Mesenteric fat pad (tissue), 1 donor: ENCODE results near the gene NCKAP5. TPM values are rescaled to one million over a fixed set of nuclear protein-coding genes. Genes with fewer than 3 reads are reported as not detected.

Experiments
- DNase-seq: peaks from one replicate; pipeline ENCODE4 v3.0.0-alpha.2; 2020; ENCODE audit warnings: low spot score
- total RNA-seq: library from RNA; stranded (reverse); fragmentation: NEBNext Ultra II Directional; extraction: Animal tissue kit (Norgen Biotek cat#: 25700); gene quantifications from one replicate; pipeline ENCODE4 v1.2.1, GENCODE V29; 2021
- donor health status: DM: yes; HTN: yes; CAD: no.

NCKAP5 gene
- total RNA-seq, 1 donor from 2014 or later: 1.7 TPM

DNA sequence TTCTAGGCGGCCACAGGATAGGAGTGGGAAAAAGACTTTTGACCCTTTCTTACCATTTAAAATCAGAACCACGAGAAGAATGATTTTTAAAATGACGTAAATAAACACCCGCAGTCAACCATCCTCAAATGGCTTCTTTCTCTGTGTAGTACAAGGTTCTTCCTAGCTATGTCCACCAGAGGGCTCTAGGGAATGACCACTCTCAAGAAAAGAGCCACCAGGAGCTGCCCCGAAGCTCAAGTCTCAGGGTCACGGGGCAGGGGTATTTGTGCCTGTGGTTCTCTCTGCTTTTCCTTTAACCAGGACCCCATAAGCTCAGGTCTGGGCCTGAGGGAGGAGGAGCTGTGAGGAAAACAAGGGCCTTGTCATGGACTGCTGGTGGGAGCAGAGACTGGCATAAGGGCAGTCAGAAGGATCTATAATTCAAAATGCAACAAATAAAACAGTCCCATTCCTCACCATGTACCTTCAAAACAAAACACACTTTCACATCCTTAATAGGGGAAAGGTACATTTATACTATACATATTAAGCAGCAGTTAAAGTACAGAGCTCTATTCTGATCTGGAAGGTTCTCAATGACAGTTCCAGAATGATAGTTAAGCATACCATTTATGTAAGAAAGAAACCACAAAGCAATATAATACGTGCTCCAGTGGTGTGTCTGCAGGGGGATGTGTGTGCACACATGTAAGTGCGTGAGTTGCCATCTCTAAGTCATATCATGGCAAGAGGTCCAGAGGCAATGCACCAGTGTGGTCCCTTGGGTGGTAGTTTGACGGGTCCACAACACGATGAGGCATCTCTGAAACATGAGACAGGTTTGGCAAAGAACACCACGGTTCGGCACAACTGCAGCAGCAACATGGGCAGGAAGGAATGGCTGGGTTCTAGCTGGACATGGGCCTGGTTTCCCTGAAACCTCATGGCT is 916.9 kb downstream of the NCKAP5 start:
- DNase-seq: no peak

GRCh38 chr2:132646540-132647108 is 921.6 kb downstream of the NCKAP5 start:
- DNase-seq: no peak

- no peak for DNase-seq
Measured at GRCh38 chr2:132645722-132646539, 922.3 kb downstream of the NCKAP5 start.

DNA sequence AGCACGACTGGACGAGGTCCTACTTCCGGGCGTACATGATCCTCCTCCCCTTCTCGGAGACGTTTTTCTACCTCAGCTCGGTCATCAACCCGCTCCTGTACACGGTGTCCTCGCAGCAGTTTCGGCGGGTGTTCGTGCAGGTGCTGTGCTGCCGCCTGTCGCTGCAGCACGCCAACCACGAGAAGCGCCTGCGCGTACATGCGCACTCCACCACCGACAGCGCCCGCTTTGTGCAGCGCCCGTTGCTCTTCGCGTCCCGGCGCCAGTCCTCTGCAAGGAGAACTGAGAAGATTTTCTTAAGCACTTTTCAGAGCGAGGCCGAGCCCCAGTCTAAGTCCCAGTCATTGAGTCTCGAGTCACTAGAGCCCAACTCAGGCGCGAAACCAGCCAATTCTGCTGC is 923.1 kb downstream of the NCKAP5 start:
- DNase-seq: no peak

- DNase-seq: no peak
Measured at GRCh38 chr2:132642415-132642814, 925.8 kb downstream of the NCKAP5 start.

- DNase-seq: no peak
Measured at GRCh38 chr2:132641819-132642218, 926.4 kb downstream of the NCKAP5 start.

GRCh38 chr2:132640116-132640515 is 928.1 kb downstream of the NCKAP5 start:
- no peak for DNase-seq

DNA sequence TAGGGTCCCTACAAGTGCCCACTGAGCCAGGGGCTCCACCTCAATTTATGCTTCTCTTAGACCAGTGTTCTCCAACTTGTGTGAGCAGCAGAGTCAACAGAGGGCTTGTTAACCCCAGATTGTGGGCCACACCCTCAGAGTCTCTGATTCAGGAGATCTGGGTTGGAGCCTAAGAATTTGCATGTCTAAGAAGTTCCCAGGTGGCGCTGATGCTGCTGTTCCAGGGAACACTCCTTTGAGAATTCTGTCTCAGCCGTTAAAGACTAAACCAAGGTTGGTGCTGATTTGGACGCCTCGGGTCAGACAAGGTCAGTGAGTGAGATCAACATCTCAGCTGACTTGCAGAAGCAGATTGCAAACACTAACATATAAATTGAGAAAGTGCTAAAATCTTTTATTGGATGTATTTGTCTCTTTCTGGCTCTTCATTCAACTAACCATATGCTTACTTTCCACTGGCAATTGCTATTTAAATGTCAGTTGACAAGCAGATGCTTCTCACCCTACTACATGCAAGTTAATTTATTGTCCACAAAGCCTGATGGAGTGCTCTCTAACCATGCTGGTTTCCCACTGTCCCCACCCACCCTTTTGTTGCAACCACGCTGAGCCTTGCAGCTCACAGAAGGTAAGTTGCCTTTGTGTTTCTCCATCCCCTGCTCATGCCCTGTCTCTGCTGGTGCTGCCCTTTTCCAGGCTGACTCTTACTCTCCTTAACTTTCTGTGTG is 929.8 kb downstream of the NCKAP5 start:
- DNase-seq: no peak

DNA sequence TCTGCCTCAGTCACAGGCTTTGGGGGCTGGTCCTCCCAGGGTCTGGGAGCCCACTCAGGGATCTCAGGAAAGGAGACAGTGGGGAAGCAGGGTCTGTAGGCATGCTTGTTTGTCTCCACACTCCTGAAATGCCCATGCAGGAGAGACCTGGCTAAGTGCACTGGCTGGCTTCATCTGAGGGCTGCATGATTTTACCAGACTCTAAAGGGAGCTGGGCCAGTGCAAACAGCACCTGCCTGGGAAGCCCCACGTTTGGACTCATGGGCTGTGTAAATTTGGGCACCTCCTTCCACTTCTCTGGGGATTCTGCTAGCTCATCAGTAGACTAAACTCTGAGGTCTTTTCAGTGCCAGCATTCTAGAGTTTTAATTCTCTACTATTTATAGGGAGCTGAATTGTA is 931.9 kb downstream of the NCKAP5 start:
- no peak for DNase-seq

GRCh38 chr2:132633635-132634034 is 934.6 kb downstream of the NCKAP5 start:
- no peak for DNase-seq

- DNase-seq: no peak
Measured at GRCh38 chr2:132632000-132632649, 936.1 kb downstream of the NCKAP5 start.

GRCh38 chr2:132627536-132627935 is 940.7 kb downstream of the NCKAP5 start:
- DNase-seq: no peak

DNA sequence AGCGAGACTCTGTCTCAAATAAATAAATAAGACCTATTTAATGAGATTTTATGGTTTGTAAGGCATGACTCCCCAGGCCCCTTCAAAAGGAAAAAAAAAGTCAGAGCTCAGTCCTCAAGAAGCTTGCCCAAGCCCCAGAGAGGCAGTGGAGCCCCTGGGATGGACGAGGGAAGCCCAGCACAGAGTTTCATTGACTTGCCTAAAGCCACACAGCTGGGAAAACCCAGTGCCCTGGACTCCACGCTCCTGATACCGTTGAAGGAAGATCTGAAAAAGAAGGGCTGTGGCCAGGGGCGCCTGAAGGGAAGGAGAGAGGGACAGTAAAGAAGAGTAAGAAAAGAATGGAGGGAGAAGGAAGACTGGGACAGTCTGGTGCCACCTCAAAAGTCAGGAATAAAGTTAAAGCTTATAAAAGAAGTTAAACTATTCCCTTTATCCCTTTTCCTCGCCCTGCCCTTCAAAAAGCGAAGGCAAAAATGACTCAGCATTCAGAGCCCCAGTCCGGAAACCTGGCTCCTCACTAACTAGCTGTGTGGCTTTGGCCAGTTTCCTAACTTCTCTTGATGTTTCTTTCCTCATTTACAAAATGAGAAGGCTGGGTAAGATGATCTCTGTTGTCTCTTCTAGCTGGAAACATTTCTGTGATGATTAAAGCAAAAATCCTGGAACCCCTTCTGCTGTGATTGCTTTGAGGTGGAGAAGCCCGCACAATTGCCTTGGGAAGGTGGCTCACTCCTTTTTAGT is 945.0 kb downstream of the NCKAP5 start:
- DNase-seq: no peak
